ENCODE results near the gene SHF. TPM values are rescaled to one million over a fixed set of nuclear protein-coding genes. Genes with fewer than 3 reads are reported as not detected.

Gene SHF
- total RNA-seq, 4 donors from 2014 or later = 6.0 to 19.4 (median 13.0) TPM

DNA sequence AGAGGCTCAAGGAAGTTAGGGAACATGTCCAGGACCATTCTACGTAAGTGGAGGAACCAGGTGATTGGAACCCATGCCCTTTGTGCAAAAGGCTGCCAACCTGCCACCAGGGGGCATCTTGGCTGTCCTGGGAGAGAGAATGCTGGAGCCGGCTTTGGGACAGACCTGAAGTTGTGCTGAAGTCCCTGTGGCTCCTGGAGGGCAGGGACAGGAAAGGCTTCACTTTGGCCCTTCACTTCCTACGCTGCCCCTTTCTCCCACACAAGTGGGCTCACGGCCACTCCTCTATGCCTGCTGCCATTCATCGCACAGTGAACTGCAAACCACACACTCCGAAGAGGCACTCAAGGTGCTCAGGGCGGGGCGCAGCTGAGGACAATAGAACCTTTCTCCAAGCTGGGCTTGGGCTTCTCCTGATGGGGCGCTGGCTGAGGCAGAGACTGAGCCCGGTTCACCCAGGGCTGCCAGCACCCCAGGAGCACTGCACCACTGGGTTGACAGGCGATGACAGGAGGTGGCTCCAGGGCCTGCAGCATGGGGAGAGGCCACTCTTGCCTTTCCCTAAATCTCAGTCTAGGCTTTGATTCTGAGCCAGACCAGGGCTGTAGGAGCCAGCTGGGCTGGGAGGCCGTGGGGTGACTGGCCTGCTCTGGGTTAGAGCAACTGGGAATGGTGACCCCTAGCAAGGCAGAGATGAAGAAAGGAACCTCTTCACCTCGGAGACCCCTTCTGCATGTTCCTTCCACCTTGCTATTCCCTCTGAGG, 8.4 kb downstream of the SHF start:
- 81 to 92% methylated on average over 10 to 12 of the region's 13 CpGs for WGBS, 2 donors
- DNase-seq (ENCODE audit: low spot score in 2 of 2) = no peak
- intact Hi-C loops (cut with DNase I; ENCODE audit: low total_unique reads) = no loop called here
- H3K4me3 ChIP-seq (ENCODE audit: low read depth, poor library complexity, severe bottlenecking) = no peak overlapping the region
- no peak for TF ChIP-seq POLR2A (IDR thresholded peaks at IDR 0.05)
- TF ChIP-seq, protein P1, sequence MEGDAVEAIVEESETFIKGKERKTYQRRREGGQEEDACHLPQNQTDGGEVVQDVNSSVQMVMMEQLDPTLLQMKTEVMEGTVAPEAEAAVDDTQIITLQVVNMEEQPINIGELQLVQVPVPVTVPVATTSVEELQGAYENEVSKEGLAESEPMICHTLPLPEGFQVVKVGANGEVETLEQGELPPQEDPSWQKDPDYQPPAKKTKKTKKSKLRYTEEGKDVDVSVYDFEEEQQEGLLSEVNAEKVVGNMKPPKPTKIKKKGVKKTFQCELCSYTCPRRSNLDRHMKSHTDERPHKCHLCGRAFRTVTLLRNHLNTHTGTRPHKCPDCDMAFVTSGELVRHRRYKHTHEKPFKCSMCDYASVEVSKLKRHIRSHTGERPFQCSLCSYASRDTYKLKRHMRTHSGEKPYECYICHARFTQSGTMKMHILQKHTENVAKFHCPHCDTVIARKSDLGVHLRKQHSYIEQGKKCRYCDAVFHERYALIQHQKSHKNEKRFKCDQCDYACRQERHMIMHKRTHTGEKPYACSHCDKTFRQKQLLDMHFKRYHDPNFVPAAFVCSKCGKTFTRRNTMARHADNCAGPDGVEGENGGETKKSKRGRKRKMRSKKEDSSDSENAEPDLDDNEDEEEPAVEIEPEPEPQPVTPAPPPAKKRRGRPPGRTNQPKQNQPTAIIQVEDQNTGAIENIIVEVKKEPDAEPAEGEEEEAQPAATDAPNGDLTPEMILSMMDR (IDR thresholded peaks at IDR 0.05) = no peak

DNA sequence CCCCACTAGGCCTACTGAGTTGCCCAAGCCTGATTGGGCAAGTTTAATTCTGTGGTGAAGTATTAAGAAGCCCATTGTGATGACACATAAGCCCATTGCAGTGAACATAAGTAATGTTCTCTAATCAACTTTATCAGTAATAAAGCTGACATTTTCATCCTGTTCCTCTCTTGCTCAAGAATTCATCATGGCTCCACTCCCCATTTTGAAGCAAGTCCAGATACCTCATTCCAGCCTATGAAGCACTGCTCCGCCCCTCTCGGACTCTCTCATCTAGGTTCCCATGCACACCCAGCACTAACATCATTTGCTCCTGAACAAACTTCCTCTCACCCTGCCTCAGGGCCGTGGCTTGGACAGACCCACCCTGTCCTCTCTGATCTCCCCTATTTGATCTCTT, 10.5 kb downstream of the SHF start:
- TF ChIP-seq, protein P1 (IDR thresholded peaks at IDR 0.05) = no peak
- TF ChIP-seq POLR2A (IDR thresholded peaks at IDR 0.05) = no peak
- 67 to 90% methylated on average over 3 of the region's 3 CpGs for WGBS, 2 donors
- DNase-seq (ENCODE audit: low spot score in 2 of 2) = no peak
- no peak overlapping the region for H3K4me3 ChIP-seq (ENCODE audit: low read depth, poor library complexity, severe bottlenecking)
- intact Hi-C loops (cut with DNase I; ENCODE audit: low total_unique reads) = no loop called here

DNA sequence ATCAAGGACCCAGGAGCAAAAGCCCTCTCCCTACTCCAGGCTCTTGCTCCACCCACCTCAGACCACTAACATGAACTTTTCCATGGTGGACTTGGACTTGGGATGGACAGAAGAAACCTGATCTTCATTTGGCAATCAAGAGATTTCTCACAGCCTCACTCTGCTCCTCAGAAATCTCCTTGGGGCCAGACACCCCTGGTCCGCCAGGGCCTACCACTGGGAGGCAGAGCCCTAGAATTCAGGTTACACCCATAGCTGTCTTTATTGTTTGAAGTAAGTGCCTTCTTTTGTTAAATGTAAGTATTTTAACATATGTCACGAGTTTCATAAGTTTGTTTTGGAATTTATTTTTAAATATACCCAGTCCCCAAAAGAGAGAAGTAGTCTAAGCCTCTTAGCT, 13.2 kb downstream of the SHF start:
- intact Hi-C loops (cut with DNase I; ENCODE audit: low total_unique reads) = no loop called here
- H3K4me3 ChIP-seq (ENCODE audit: low read depth, poor library complexity, severe bottlenecking) = no peak overlapping the region
- TF ChIP-seq POLR2A (IDR thresholded peaks at IDR 0.05) = no peak
- TF ChIP-seq, protein P1 (IDR thresholded peaks at IDR 0.05) = no peak
- WGBS, 2 donors = 92 to 97% methylated on average over 2 of the region's 2 CpGs
- DNase-seq (ENCODE audit: low spot score in 2 of 2) = no peak

DNA sequence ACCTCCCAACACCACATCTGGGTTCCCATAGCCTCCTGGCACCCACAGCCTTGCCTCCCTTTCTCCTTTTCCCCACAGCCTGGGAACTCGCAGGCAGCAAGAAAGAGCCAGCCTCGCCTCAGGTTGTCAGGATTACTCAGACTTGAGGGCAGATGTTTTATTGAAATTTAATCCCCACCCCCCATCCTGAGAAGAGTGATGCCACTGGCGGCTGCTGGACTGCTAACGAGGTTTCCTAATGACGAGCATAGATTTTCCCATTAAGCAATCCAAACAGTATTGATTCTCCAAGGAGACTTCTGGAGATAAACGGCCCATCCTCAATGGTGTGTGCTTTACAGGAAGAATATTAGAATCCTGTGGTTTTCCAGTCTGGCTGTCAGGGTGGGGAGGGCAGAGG, 13.7 kb downstream of the SHF start:
- intact Hi-C loops (cut with DNase I; ENCODE audit: low total_unique reads) = no loop called here
- DNase-seq (ENCODE audit: low spot score in 2 of 2) = no peak
- H3K4me3 ChIP-seq (ENCODE audit: low read depth, poor library complexity, severe bottlenecking) = no peak overlapping the region
- TF ChIP-seq, protein P1 (IDR thresholded peaks at IDR 0.05) = no peak
- TF ChIP-seq POLR2A (IDR thresholded peaks at IDR 0.05) = no peak
- WGBS, 2 donors = 73 to 80% methylated on average over 6 of the region's 6 CpGs

DNA sequence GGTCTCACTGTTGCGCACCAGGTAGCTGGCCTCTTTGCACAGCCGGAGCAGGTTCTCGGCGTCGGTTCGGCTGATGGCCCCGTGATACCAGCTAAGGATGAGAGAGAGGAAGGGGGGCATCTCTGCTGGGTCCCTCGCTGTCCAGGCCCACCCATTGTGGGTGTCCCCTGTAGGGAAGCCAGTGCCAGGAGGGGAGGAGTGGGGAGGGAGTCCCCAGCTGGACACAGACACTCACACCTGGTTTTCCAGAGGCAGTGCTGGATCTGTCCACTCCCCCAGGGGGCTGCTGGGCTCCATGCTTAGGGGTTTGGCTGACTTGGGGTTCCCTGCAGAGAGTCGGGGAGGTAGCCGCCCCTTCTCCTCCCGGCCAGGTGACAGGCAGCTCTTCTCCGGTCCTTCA, 15.9 kb downstream of the SHF start:
- intact Hi-C loops (cut with DNase I; ENCODE audit: low total_unique reads) = no loop called here
- no peak overlapping the region for H3K4me3 ChIP-seq (ENCODE audit: low read depth, poor library complexity, severe bottlenecking)
- no peak for DNase-seq (ENCODE audit: low spot score in 2 of 2)
- WGBS, 2 donors = 93 to 98% methylated on average over 10 to 12 of the region's 12 CpGs
- TF ChIP-seq, protein P1 (IDR thresholded peaks at IDR 0.05) = no peak
- TF ChIP-seq POLR2A (IDR thresholded peaks at IDR 0.05) = no peak
